HepG2 (cell line): ENCODE data around the gene OSGIN1. TPM values are rescaled to one million over a fixed set of nuclear protein-coding genes. Genes with fewer than 3 reads are reported as not detected.

Experiments used
- EED ChIP-seq: sonication (generic); formaldehyde crosslinking; IDR thresholded peaks from 2 replicates; pipeline ENCODE4 v1.5.0; 2020; ENCODE audit warnings: mild to moderate bottlenecking, missing genetic modification reagents
- ELF1 ChIP-seq: sonication (generic); formaldehyde crosslinking; IDR thresholded peaks from 2 replicates; pipeline ENCODE4 v1.4.0; 2020; ENCODE audit warnings: missing genetic modification reagents
- FLYWCH1 ChIP-seq: sonication (generic); formaldehyde crosslinking; IDR thresholded peaks from 2 replicates; pipeline ENCODE4 v1.8.1; 2023; ENCODE audit warnings: mild to moderate bottlenecking, missing genetic modification reagents
- GATAD2A ChIP-seq: IDR thresholded peaks from 2 replicates; pipeline ENCODE4 v1.6.1; 2016
- KDM1A ChIP-seq: IDR thresholded peaks from 2 replicates; pipeline ENCODE4 v1.6.1; 2016; ENCODE audit warnings: missing compliant biosample characterization
- KLF16 ChIP-seq, 2 experiments: sonication (generic) in 1 of 2; formaldehyde crosslinking in 1 of 2; IDR thresholded peaks; 2 replicates each; pipeline versions ENCODE4 v1.6.1 to v1.8.0; 2016 to 2023; ENCODE audit warnings: missing genetic modification reagents in 2 of 2, missing compliant biosample characterization in 1 of 2
- POLR2G ChIP-seq: fragments of 200-400 bp; formaldehyde crosslinking; IDR thresholded peaks from 2 replicates; pipeline ENCODE4 v1.6.1; 2018; ENCODE audit warnings: mild to moderate bottlenecking, low read depth, low read length, moderate library complexity
- RXRA ChIP-seq: sonication (generic); formaldehyde crosslinking; IDR thresholded peaks from 2 replicates; pipeline ENCODE4 v1.5.1; 2020; ENCODE audit warnings: missing genetic modification reagents
- SOX5 ChIP-seq: IDR thresholded peaks from 2 replicates; pipeline ENCODE4 v1.6.1; 2016; ENCODE audit warnings: borderline replicate concordance
- SOX6 ChIP-seq, 2 experiments: fragments of 450-650 bp in 1 of 2; sonication (generic) in 1 of 2; formaldehyde crosslinking in 1 of 2; IDR thresholded peaks; 2 replicates each; pipeline versions ENCODE4 v1.4.0 to v1.6.1; 2017 to 2020; ENCODE audit warnings: antibody characterized with exemption in 1 of 2, mild to moderate bottlenecking in 1 of 2, missing genetic modification reagents in 1 of 2
- TP53 ChIP-seq: sonication (generic); formaldehyde crosslinking; conservative IDR thresholded peaks from 2 replicates; pipeline ENCODE4 v1.4.0; 2020; ENCODE audit warnings: missing genetic modification reagents
- ZBTB2 ChIP-seq: sonication (generic); formaldehyde crosslinking; IDR thresholded peaks from 2 replicates; pipeline ENCODE4 v1.8.0; 2022; ENCODE audit warnings: low read depth, missing genetic modification reagents
- ZBTB33 ChIP-seq: sonication (generic); formaldehyde crosslinking; IDR thresholded peaks from 2 replicates; pipeline ENCODE4 v1.4.0; 2020; ENCODE audit warnings: missing genetic modification reagents
- ZNF251 ChIP-seq: sonication (generic); formaldehyde crosslinking; IDR thresholded peaks from 2 replicates; pipeline ENCODE4 v1.9.0; 2021; ENCODE audit warnings: mild to moderate bottlenecking, missing genetic modification reagents
- ZNF335 ChIP-seq: sonication (generic); formaldehyde crosslinking; IDR thresholded peaks from 2 replicates; pipeline ENCODE4 v1.4.0; 2020; ENCODE audit warnings: missing genetic modification reagents
- ZNF343 ChIP-seq: sonication (generic); formaldehyde crosslinking; IDR thresholded peaks from 2 replicates; pipeline ENCODE4 v1.4.0; 2020; ENCODE audit warnings: mild to moderate bottlenecking, missing genetic modification reagents
- ZNF572 ChIP-seq: sonication (generic); formaldehyde crosslinking; IDR thresholded peaks from 2 replicates; pipeline ENCODE4 v1.5.1; 2020; ENCODE audit warnings: mild to moderate bottlenecking, missing genetic modification reagents
- ZNF619 ChIP-seq: sonication (generic); formaldehyde crosslinking; IDR thresholded peaks from 2 replicates; pipeline ENCODE4 v1.4.0; 2020; ENCODE audit warnings: mild to moderate bottlenecking, missing genetic modification reagents
- ZNF772 ChIP-seq: sonication (generic); formaldehyde crosslinking; IDR thresholded peaks from 2 replicates; pipeline ENCODE4 v1.5.0; 2020; ENCODE audit warnings: mild to moderate bottlenecking, missing genetic modification reagents
- ZNF792 ChIP-seq: IDR thresholded peaks from 2 replicates; pipeline ENCODE4 v1.6.1; 2016
- ZSCAN29 ChIP-seq: sonication (generic); formaldehyde crosslinking; conservative IDR thresholded peaks from 2 replicates; pipeline ENCODE4 v1.4.0; 2020; ENCODE audit warnings: mild to moderate bottlenecking, missing genetic modification reagents
- ZSCAN31 ChIP-seq: sonication (generic); formaldehyde crosslinking; IDR thresholded peaks from 2 replicates; pipeline ENCODE4 v1.5.0; 2020; ENCODE audit warnings: low read depth, mild to moderate bottlenecking, missing genetic modification reagents
- polyA plus RNA-seq, 8 experiments: library from polyadenylated mRNA; depleted of rRNA in 3 of 8; stranded (reverse) in 7 of 8; unstranded in 1 of 8; fragments of >200 nt; fragmentation: Illumina TruSeq in 4 of 8; extraction: Trizol in 4 of 8; gene quantifications; 2 replicates each; pipeline versions ENCODE4 v1.2.1 to v1.2.3, GENCODE V29; 2011 to 2016; ENCODE audit warnings: low read depth in 4 of 8, missing spikeins in 1 of 8, mixed read lengths in 1 of 8; ENCODE audit not compliant: insufficient read depth in 1 of 8
- total RNA-seq, 5 experiments: library from RNA; depleted of rRNA; stranded (reverse); fragments of >200 nt; fragmentation: Illumina TruSeq; extraction: Trizol; gene quantifications; 2 replicates each; pipeline ENCODE4 v1.2.3, GENCODE V29; 2016; ENCODE audit warnings: low read depth in 1 of 5
- TF ChIP-seq, protein P1 (sequence below): sonication (generic); formaldehyde crosslinking; conservative IDR thresholded peaks from 2 replicates; pipeline ENCODE4 v1.8.0; 2022; ENCODE audit warnings: low read depth, missing genetic modification reagents
- TF ChIP-seq, protein P2 (sequence below): sonication (generic); formaldehyde crosslinking; IDR thresholded peaks from 2 replicates; pipeline ENCODE4 v1.4.0; 2020; ENCODE audit warnings: missing genetic modification reagents
- TF ChIP-seq, protein P3 (sequence below): sonication (generic); formaldehyde crosslinking; IDR thresholded peaks from 2 replicates; pipeline ENCODE4 v1.5.0; 2020; ENCODE audit warnings: missing genetic modification reagents

OSGIN1 gene
- total and polyA plus RNA-seq, 2 of the 13 experiments (the other 11 are each of a cell fraction or from before 2014, with no cell fraction given) = 20.5 to 27.1 TPM

- TF ChIP-seq ZNF792 (peak; percentile 99), ZSCAN31 (CRISPR knock-in tag) (peak; percentile 52; the same call in 1 of the 2 replicates), ZNF572 (CRISPR knock-in tag) (peak; percentile 77; the same call in 1 of the 2 replicates), SOX5 (peak; percentile 73; the same call in 1 of the 2 replicates), ZNF251 (CRISPR knock-in tag) (no peak), RXRA (CRISPR knock-in tag) (peak; percentile 89; the same call in 1 of the 2 replicates), ZNF335 (CRISPR knock-in tag) (0 out of 2 replicates have a peak, but pooled peaks have one; percentile 40), TP53 (CRISPR knock-in tag) (no peak), ZSCAN29 (CRISPR knock-in tag) (no peak), POLR2G (no peak), ZBTB33 (CRISPR knock-in tag) (0 out of 2 replicates have a peak, but pooled peaks have one; percentile 9), ZNF343 (CRISPR knock-in tag) (0 out of 2 replicates have a peak, but pooled peaks have one; percentile 65), ZNF772 (CRISPR knock-in tag) (peak; percentile 74; the same call in 1 of the 2 replicates), GATAD2A (CRISPR knock-in tag) (peak; percentile 96), KDM1A (CRISPR knock-in tag) (peak; percentile 93), ZNF619 (CRISPR knock-in tag) (no peak), SOX6 (IDR thresholded peaks at IDR 0.05) (no peak), SOX6 (CRISPR knock-in tag; IDR thresholded peaks at IDR 0.05) (peak; percentile 93), ELF1 (CRISPR knock-in tag) (0 out of 2 replicates have a peak, but pooled peaks have one; percentile 15), ZBTB2 (CRISPR knock-in tag) (no peak), KLF16 (CRISPR knock-in tag; IDR thresholded peaks at IDR 0.05) (0 out of 4 replicates have a peak, but pooled peaks of 1 of the 2 experiments have one; percentile 31), FLYWCH1 (CRISPR knock-in tag) (0 out of 2 replicates have a peak, but pooled peaks have one; percentile 26), EED (no peak)
- TF ChIP-seq, protein P1, sequence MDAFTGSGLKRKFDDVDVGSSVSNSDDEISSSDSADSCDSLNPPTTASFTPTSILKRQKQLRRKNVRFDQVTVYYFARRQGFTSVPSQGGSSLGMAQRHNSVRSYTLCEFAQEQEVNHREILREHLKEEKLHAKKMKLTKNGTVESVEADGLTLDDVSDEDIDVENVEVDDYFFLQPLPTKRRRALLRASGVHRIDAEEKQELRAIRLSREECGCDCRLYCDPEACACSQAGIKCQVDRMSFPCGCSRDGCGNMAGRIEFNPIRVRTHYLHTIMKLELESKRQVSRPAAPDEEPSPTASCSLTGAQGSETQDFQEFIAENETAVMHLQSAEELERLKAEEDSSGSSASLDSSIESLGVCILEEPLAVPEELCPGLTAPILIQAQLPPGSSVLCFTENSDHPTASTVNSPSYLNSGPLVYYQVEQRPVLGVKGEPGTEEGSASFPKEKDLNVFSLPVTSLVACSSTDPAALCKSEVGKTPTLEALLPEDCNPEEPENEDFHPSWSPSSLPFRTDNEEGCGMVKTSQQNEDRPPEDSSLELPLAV (CRISPR knock-in tag) = no peak
- TF ChIP-seq, protein P2, sequence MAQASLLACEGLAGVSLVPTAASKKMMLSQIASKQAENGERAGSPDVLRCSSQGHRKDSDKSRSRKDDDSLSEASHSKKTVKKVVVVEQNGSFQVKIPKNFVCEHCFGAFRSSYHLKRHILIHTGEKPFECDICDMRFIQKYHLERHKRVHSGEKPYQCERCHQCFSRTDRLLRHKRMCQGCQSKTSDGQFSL (CRISPR knock-in tag) = peak; percentile 100
- TF ChIP-seq, protein P3, sequence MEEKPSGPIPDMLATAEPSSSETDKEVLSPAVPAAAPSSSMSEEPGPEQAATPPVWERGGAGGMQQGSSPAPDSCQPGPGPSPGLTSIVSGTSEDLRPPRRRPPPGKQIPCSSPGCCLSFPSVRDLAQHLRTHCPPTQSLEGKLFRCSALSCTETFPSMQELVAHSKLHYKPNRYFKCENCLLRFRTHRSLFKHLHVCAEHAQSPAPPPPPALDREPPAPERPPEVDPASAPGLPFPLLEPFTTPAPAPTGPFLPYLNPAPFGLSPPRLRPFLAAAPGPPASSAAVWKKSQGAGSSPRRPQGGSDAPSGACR (CRISPR knock-in tag) = no peak
Observed at GRCh38 chr16:83948914-83949723, 3.9 kb upstream of the OSGIN1 start (continued).
